GM12874 (cell line): ENCODE measurements around the gene ELOVL6.

Experiments used
- TF ChIP-seq, protein P1 (sequence below): IDR thresholded peaks from 2 replicates; pipeline ENCODE4 v1.5.1; 2011; ENCODE audit warnings: low read depth, mild to moderate bottlenecking, control low read depth, low read length, moderate library complexity; ENCODE audit not compliant: insufficient read depth

The ELOVL6 gene

DNA sequence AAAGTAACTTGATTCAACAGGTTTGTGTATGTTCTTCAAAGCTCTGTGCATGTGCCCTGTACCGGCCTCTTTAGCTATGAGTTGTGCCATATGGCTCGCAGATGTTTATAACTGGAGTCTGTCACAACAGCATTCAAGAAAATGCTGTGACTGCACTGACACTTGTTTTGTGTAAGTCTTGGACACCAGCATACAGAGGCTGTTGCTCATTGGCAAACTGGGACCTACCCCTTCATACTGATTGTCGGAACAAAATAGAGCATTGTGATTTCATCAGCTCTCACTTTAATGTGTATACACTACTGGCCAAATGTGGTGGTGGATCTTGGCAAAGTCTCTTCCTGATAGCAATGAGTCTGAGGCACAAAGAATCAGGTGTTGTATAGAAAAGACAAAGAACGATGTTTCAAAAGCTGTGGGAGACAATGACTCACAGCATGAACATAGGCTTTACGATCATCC is 151.8 kb downstream of the ELOVL6 start:
- TF ChIP-seq, protein P1, sequence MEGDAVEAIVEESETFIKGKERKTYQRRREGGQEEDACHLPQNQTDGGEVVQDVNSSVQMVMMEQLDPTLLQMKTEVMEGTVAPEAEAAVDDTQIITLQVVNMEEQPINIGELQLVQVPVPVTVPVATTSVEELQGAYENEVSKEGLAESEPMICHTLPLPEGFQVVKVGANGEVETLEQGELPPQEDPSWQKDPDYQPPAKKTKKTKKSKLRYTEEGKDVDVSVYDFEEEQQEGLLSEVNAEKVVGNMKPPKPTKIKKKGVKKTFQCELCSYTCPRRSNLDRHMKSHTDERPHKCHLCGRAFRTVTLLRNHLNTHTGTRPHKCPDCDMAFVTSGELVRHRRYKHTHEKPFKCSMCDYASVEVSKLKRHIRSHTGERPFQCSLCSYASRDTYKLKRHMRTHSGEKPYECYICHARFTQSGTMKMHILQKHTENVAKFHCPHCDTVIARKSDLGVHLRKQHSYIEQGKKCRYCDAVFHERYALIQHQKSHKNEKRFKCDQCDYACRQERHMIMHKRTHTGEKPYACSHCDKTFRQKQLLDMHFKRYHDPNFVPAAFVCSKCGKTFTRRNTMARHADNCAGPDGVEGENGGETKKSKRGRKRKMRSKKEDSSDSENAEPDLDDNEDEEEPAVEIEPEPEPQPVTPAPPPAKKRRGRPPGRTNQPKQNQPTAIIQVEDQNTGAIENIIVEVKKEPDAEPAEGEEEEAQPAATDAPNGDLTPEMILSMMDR, result no peak

GRCh38 chr4:110042545-110043517 is 155.6 kb downstream of the ELOVL6 start:
- TF ChIP-seq, protein P1, result no peak

DNA sequence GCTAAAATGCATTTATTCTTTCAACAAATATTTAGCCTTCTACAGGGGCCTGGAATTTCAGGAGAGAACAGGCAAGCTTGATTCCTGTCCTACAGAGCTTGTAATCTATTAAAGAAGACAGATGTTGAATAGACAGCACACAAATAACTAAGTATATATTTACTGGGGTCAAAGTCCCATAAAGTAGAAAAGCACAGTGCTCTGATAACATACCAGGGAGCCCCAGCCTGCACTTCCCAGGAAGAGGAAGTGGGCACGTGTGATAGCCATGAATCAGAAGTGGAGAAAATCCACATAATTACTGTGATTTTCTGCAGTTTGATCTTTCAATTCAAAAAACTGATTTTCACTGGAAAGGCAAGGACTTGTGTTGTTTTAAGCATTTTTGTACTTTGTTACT is 156.7 kb downstream of the ELOVL6 start:
- TF ChIP-seq, protein P1, result no peak

DNA sequence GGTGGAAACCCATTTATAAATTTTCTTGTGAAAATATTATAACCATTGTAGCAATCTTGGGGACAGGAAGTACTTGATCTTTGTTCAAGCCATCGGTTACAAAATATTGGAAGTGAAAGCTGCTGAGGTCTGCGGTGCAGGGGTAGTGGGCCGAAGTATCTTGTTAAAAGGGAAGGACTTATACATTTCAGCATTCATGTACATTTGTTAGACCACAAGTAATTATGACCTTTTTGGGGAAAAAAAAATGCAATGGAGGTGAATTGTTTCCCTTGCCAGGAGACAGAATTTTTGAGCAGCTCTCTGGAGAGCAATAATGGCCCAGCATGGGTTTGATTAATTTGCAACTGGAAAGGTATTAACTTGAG is 164.4 kb downstream of the ELOVL6 start:
- TF ChIP-seq, protein P1, result no peak

DNA sequence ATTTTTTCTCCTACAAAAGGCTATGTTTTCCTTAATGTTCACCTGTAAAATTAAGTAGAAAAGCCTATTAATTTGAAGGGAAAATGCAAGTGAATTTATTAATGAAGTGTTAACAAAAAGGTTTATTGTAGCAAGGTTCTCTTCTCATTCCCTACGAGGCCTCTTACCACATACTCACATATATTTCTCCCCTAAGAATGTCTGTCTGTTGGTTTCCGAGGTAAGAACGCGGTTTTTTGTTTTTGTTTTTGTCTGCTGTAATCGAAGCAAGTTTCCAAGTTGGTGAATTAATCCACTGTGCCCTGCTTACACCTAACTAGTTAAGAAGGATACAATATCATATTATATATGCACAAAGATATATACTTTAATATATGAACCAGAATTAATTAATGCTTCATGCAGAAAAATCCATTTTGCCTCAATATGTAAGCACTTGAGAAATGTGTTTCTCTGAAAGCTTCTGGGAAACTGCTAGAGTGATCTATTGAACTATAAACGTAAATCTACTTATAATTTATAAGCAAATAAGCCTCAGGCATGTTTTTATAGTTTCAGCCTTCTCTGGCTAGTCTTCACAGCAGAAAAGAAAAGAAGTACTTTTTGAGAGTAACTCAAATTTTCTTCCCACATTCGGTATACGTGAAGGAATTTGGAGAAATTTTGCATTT is 164.9 kb downstream of the ELOVL6 start:
- TF ChIP-seq, protein P1, result no peak

GRCh38 chr4:110032603-110033002 is 165.8 kb downstream of the ELOVL6 start:
- TF ChIP-seq, protein P1, result no peak

- TF ChIP-seq, protein P1, result no peak
These were observed 172.7 kb downstream of the ELOVL6 start for GRCh38 chr4:110025718-110026117.
